ENCODE data around the gene AFMID. TPM values are rescaled to one million over a fixed set of nuclear protein-coding genes. Genes with fewer than 3 reads are reported as not detected.
"Not testable (repeated sequence)": the region's sequence is repeated elsewhere in the genome, so short reads cannot be mapped to it uniquely, and the experiment has no call there.

Gene AFMID
- total and polyA plus RNA-seq, 2 experiments from 2014 or later, result 23.6 to 85.8 TPM

GRCh38 chr17:78170692-78171590 lies 16.2 kb upstream of the AFMID start:
- no peaks in the 10 kb centered on the region for H3K27me3 ChIP-seq
- H3K9me3 ChIP-seq (ENCODE audit: low read depth), result no peaks in the 10 kb centered on the region
- peaks cover 33% of the 10 kb centered on the region for H3K4me1 ChIP-seq (ENCODE audit: low read depth)
- H3K36me3 ChIP-seq, result peaks cover 6% of the 10 kb centered on the region
- DNase-seq (ENCODE audit: low read depth in 1 of 2, low spot score in 1 of 2), result no peak
- peak overlapping the region; percentile 98 for H3K27ac ChIP-seq
- H3K4me3 ChIP-seq, result no peak overlapping the region
- TF ChIP-seq, protein P1, sequence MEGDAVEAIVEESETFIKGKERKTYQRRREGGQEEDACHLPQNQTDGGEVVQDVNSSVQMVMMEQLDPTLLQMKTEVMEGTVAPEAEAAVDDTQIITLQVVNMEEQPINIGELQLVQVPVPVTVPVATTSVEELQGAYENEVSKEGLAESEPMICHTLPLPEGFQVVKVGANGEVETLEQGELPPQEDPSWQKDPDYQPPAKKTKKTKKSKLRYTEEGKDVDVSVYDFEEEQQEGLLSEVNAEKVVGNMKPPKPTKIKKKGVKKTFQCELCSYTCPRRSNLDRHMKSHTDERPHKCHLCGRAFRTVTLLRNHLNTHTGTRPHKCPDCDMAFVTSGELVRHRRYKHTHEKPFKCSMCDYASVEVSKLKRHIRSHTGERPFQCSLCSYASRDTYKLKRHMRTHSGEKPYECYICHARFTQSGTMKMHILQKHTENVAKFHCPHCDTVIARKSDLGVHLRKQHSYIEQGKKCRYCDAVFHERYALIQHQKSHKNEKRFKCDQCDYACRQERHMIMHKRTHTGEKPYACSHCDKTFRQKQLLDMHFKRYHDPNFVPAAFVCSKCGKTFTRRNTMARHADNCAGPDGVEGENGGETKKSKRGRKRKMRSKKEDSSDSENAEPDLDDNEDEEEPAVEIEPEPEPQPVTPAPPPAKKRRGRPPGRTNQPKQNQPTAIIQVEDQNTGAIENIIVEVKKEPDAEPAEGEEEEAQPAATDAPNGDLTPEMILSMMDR (IDR thresholded peaks at IDR 0.05; ENCODE audit: low read depth, low read length), result no peak

GRCh38 chr17:78171591-78172248 lies 15.4 kb upstream of the AFMID start:
- H3K9me3 ChIP-seq (ENCODE audit: low read depth); H3K36me3 ChIP-seq; H3K27me3 ChIP-seq; H3K4me3 ChIP-seq; DNase-seq (ENCODE audit: low read depth in 1 of 2, low spot score in 1 of 2): not testable (repeated sequence)
- Histone ChIP-seq H3K4me1 (ENCODE audit: low read depth) (peaks cover 39% of the 10 kb centered on the region), H3K27ac (peak overlapping the region; percentile 98)

DNA sequence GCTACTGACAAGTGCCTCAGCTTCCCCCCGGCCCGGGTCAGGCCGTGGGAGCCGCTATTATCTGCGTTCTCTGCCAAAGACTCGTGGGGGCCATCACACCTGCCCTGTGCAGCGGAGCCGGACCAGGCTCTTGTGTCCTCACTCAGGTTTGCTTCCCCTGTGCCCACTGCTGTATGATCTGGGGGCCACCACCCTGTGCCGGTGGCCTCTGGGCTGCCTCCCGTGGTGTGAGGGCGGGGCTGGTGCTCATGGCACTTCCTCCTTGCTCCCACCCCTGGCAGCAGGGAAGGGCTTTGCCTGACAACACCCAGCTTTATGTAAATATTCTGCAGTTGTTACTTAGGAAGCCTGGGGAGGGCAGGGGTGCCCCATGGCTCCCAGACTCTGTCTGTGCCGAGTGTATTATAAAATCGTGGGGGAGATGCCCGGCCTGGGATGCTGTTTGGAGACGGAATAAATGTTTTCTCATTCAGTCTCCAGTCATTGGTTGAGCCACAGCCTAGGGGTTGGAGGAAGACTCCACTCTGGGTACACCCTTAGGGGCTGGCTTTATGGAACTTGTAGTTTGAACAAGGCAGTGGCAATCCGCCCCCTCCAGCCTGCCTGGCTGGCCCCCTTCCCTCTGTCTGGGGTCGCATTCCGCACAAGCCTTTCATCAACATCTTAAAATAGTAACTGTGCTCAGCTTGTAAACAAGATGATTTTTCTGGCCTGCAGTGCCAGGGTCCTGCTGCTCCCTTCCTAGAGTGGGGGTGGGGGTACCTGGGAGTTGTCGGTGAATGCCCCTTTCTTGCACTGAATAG lies 14.7 kb upstream of the AFMID start:
- Histone ChIP-seq H3K9me3 (ENCODE audit: low read depth) (no peaks in the 10 kb centered on the region), H3K4me1 (ENCODE audit: low read depth) (peaks cover 44% of the 10 kb centered on the region), H3K4me3 (no peak overlapping the region), H3K36me3 (peaks cover 6% of the 10 kb centered on the region), H3K27ac (peak overlapping the region; percentile 98), H3K27me3 (no peaks in the 10 kb centered on the region)
- TF ChIP-seq, protein P1 (IDR thresholded peaks at IDR 0.05; ENCODE audit: low read depth, low read length), result no peak
- peak; percentile 29 to 87 for DNase-seq (ENCODE audit: low read depth in 1 of 2, low spot score in 1 of 2)

DNA sequence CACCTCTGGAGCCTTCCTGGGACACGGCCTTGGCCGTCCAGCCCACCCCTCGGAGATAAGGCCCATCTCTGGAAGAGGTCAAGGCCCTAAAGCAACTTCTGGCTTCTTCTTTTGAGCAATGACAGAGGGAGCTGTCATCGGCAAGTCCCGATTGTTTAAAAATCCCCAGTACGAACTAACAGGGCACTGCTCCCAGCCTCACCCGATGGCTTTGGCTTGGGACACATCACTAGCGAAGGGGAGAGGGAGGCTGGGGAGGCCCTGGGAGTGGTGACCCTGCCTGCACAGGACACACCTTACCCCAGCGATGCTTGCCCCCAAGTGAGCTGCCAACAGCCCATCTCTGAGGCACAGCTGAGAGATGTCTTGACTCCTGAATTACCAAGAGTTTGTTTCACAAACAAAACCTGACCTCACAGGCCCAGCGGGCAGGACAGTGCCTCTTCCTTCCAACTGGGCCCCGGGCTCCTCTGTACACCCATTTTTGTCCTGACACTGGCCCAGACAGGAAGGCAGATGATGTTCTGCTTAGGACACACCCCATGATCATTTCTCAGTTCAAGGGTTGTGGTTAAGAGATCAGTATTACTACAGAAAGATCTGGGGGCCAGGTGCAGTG lies 14.0 kb upstream of the AFMID start:
- no peak overlapping the region for H3K4me3 ChIP-seq
- H3K9me3 ChIP-seq (ENCODE audit: low read depth), result no peaks in the 10 kb centered on the region
- no peaks in the 10 kb centered on the region for H3K27me3 ChIP-seq
- peaks cover 6% of the 10 kb centered on the region for H3K36me3 ChIP-seq
- H3K27ac ChIP-seq, result peak overlapping the region; percentile 98
- TF ChIP-seq, protein P1 (IDR thresholded peaks at IDR 0.05; ENCODE audit: low read depth, low read length), result no peak
- H3K4me1 ChIP-seq (ENCODE audit: low read depth), result peaks cover 44% of the 10 kb centered on the region
- DNase-seq (ENCODE audit: low read depth in 1 of 2, low spot score in 1 of 2), result peak in 1 of 2 donors; percentile 60

GRCh38 chr17:78174346-78174869 lies 12.8 kb upstream of the AFMID start:
- Histone ChIP-seq H3K27ac (peak overlapping the region; percentile 98), H3K9me3 (ENCODE audit: low read depth) (no peaks in the 10 kb centered on the region), H3K4me1 (ENCODE audit: low read depth) (peaks cover 44% of the 10 kb centered on the region), H3K4me3 (no peak overlapping the region), H3K36me3 (peaks cover 6% of the 10 kb centered on the region), H3K27me3 (no peaks in the 10 kb centered on the region)
- TF ChIP-seq, protein P1 (IDR thresholded peaks at IDR 0.05; ENCODE audit: low read depth, low read length), result no peak
- no peak for DNase-seq (ENCODE audit: low read depth in 1 of 2, low spot score in 1 of 2)

Data from cardiac muscle cell (in vitro differentiated cells and primary cell).